ENCODE measurements around the gene CDYL2. TPM values are rescaled to one million over a fixed set of nuclear protein-coding genes. Genes with fewer than 3 reads are reported as not detected.

The CDYL2 gene
- total RNA-seq, 4 donors from 2014 or later, result 0.80 to 3.5 (median 2.3) TPM

DNA sequence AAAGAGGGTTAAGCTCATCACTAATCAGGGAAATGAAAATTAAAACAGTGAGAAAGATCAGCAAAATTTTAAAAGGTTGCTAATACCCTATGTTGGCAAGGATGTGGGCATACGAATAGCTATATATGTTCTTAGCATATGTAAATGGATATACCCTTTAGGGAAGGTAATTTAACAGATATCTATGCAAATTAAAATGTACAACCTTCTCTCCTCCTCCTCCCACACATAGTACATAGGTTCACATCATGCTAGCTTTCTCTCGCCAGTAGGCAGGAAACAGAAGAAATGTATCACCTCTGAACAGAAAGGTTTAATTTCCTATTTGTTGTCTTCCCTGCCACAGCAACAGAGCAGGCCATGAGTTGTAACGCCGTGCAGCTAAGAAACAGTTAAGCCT, 103.8 kb downstream of the CDYL2 start:
- peaks cover 2 to 4% of the 10 kb centered on the region in 2 donors for H3K9me3 ChIP-seq
- WGBS, 2 donors (ENCODE audit: low coverage in 1 of 2), result 75 to 80% methylated on average over 4 of the region's 4 CpGs
- H3K36me3 ChIP-seq, result no peaks in the 10 kb centered on the region
- no peak overlapping the region for H3K27ac ChIP-seq
- intact Hi-C loops (cut with DNase I; ENCODE audit: low total_unique reads), result no loop called here
- H3K4me1 ChIP-seq, result no peaks in the 10 kb centered on the region
- H3K4me3 ChIP-seq, result no peak overlapping the region
- TF ChIP-seq CTCF (IDR thresholded peaks at IDR 0.05), result no peak
- TF ChIP-seq POLR2A (IDR thresholded peaks at IDR 0.05), result no peak
- TF ChIP-seq POLR2AphosphoS5 (IDR thresholded peaks at IDR 0.05), result no peak
- TF ChIP-seq EP300 (IDR thresholded peaks at IDR 0.05; ENCODE audit: low read depth), result no peak
- in situ Hi-C loops (cut with MboI; ENCODE audit: low pct_ligation_motif_present in 1 of 4, low pct_unique_long_range_greater_than_20kb in 1 of 4, low sequenced_read_pairs in 3 of 4), result no loop called here
- no peaks in the 10 kb centered on the region for H3K27me3 ChIP-seq
- DNase-seq, result no peak

DNA sequence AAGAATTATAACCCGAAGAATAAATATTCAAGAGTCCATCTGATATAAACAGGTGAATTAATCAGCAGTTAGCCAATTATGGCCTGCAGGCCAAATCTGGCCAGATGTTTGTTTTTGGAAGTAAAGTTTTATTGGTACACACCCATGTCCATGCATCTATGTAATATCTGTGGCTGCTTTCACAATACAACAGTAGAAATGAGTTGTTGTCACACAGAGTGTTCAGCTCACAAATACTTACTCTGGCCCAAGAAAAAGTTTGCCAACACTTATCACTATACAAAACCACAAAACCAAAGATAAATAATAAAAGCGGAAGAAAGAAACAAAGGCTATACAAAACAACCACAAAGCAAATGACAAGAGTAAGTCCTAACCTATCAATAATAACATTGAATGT, 109.4 kb downstream of the CDYL2 start:
- TF ChIP-seq POLR2AphosphoS5 (IDR thresholded peaks at IDR 0.05) (no peak), POLR2A (IDR thresholded peaks at IDR 0.05) (no peak)
- intact Hi-C loops (cut with DNase I; ENCODE audit: low total_unique reads), result no loop called here

DNA sequence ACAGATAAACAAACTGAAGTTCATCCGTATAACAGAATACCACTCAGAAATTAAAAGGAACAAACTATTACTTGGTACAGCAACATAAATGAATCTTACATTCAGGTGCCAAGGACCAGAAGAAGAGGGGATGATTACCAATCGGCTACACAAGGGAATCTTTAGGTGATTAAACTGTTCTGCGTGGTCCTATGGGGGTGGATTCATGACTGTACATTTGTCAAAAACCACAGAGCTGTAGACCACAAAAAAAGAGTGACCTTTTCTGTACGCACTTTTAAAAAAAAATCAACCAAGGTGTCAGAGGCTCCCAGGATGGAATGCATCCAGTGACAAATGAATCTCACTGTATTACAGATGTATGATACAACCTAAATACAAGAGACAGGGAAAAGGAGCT, 110.8 kb downstream of the CDYL2 start:
- H3K27me3 ChIP-seq, result no peaks in the 10 kb centered on the region
- TF ChIP-seq EP300 (IDR thresholded peaks at IDR 0.05; ENCODE audit: low read depth) (no peak), CTCF (IDR thresholded peaks at IDR 0.05) (no peak), POLR2AphosphoS5 (IDR thresholded peaks at IDR 0.05) (no peak), POLR2A (IDR thresholded peaks at IDR 0.05) (no peak)
- in situ Hi-C loops (cut with MboI; ENCODE audit: low pct_ligation_motif_present in 1 of 4, low pct_unique_long_range_greater_than_20kb in 1 of 4, low sequenced_read_pairs in 3 of 4), result no loop called here
- no peaks in the 10 kb centered on the region for H3K4me1 ChIP-seq
- no peaks in the 10 kb centered on the region for H3K36me3 ChIP-seq
- DNase-seq, result no peak
- no peak overlapping the region for H3K27ac ChIP-seq
- H3K9me3 ChIP-seq, result peaks cover 2 to 4% of the 10 kb centered on the region in 2 donors
- WGBS, 2 donors (ENCODE audit: low coverage in 1 of 2), result 69 to 79% methylated on average over 3 to 4 of the region's 4 CpGs
- no peak overlapping the region for H3K4me3 ChIP-seq
- intact Hi-C loops (cut with DNase I; ENCODE audit: low total_unique reads), result no loop called here

More for the DNA sequence above, 109.4 kb downstream of the CDYL2 start:
- Histone ChIP-seq H3K27ac (no peak overlapping the region), H3K9me3 (peaks cover 2 to 4% of the 10 kb centered on the region in 2 donors), H3K4me1 (no peaks in the 10 kb centered on the region), H3K4me3 (no peak overlapping the region), H3K27me3 (no peaks in the 10 kb centered on the region), H3K36me3 (no peaks in the 10 kb centered on the region)
- DNase-seq, result no peak
- in situ Hi-C loops (cut with MboI; ENCODE audit: low pct_ligation_motif_present in 1 of 4, low pct_unique_long_range_greater_than_20kb in 1 of 4, low sequenced_read_pairs in 3 of 4), result no loop called here
- WGBS, 2 donors (ENCODE audit: low coverage in 1 of 2), result 86 to 91% methylated on average over 2 of the region's 2 CpGs

- TF ChIP-seq POLR2A (IDR thresholded peaks at IDR 0.05), result no peak
- no peak for TF ChIP-seq CTCF (IDR thresholded peaks at IDR 0.05)
- no peak for TF ChIP-seq EP300 (IDR thresholded peaks at IDR 0.05; ENCODE audit: low read depth)
- no peak for TF ChIP-seq POLR2AphosphoS5 (IDR thresholded peaks at IDR 0.05)
- WGBS, 2 donors (ENCODE audit: low coverage in 1 of 2), result 70 to 77% methylated on average over 2 of the region's 2 CpGs
- Histone ChIP-seq H3K4me1 (no peaks in the 10 kb centered on the region), H3K9me3 (peaks cover 0 to 4% of the 10 kb centered on the region in 2 donors), H3K27ac (no peak overlapping the region), H3K36me3 (no peaks in the 10 kb centered on the region), H3K4me3 (no peak overlapping the region), H3K27me3 (no peaks in the 10 kb centered on the region)
- intact Hi-C loops (cut with DNase I; ENCODE audit: low total_unique reads) (no loop called here), in situ Hi-C loops (cut with MboI; ENCODE audit: low pct_ligation_motif_present in 1 of 4, low pct_unique_long_range_greater_than_20kb in 1 of 4, low sequenced_read_pairs in 3 of 4) (no loop called here)
- DNase-seq, result no peak
These were observed 112.1 kb downstream of the CDYL2 start for GRCh38 chr16:80692270-80692669.

GRCh38 chr16:80691111-80691741, 113.2 kb downstream of the CDYL2 start:
- WGBS, 2 donors (ENCODE audit: low coverage in 1 of 2), result 92 to 100% methylated on average over 2 to 3 of the region's 3 CpGs
- H3K4me3 ChIP-seq, result no peak overlapping the region
- no peak for TF ChIP-seq EP300 (IDR thresholded peaks at IDR 0.05; ENCODE audit: low read depth)
- TF ChIP-seq CTCF (IDR thresholded peaks at IDR 0.05), result no peak
- no peak for TF ChIP-seq POLR2AphosphoS5 (IDR thresholded peaks at IDR 0.05)
- TF ChIP-seq POLR2A (IDR thresholded peaks at IDR 0.05), result no peak
- no peaks in the 10 kb centered on the region for H3K9me3 ChIP-seq
- DNase-seq, result no peak
- no peak overlapping the region for H3K27ac ChIP-seq
- no peaks in the 10 kb centered on the region for H3K27me3 ChIP-seq
- intact Hi-C loops (cut with DNase I; ENCODE audit: low total_unique reads) (no loop called here), in situ Hi-C loops (cut with MboI; ENCODE audit: low pct_ligation_motif_present in 1 of 4, low pct_unique_long_range_greater_than_20kb in 1 of 4, low sequenced_read_pairs in 3 of 4) (no loop called here)
- H3K4me1 ChIP-seq, result no peaks in the 10 kb centered on the region
- no peaks in the 10 kb centered on the region for H3K36me3 ChIP-seq
